ENCODE measurements around the gene SERTAD4. TPM values are rescaled to one million over a fixed set of nuclear protein-coding genes. Genes with fewer than 3 reads are reported as not detected.
A peak's percentile ranks its signal among the peaks of the same experiment; 100 is the strongest.

The SERTAD4 gene
- total RNA-seq, 4 donors from 2014 or later = 0.60 to 6.7 (median 2.0) TPM

DNA sequence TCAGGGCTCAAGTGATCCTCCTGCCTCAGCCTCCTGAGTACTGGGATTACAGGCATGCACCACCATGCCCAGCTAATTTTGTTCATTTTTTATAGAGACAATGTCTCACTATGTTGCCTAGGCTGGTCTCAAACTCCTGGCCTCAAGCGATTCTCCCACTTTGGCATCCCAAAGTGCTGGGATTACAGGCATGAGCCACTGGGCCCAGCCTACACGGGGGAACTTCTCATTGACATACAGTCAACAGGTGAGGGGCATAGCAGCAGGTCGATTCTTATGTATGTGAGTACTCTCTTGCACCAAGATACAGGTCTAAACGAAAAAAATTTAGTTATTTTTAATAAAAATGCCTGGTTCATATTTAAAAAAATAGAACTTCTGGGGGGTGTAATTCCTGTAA lies 56.7 kb downstream of the SERTAD4 start:
- Histone ChIP-seq H3K27ac (no peak overlapping the region), H3K27me3 (peaks cover 28% of the 10 kb centered on the region), H3K36me3 (no peaks in the 10 kb centered on the region), H3K9me3 (no peaks in the 10 kb centered on the region), H3K4me3 (no peak overlapping the region), H3K4me1 (peaks cover 12 to 24% (median 14%) of the 10 kb centered on the region in 4 donors)
- intact Hi-C loops (cut with DNase I; ENCODE audit: low total_unique reads) (no loop called here), in situ Hi-C loops (cut with MboI; ENCODE audit: low pct_ligation_motif_present in 1 of 4, low pct_unique_long_range_greater_than_20kb in 1 of 4, low sequenced_read_pairs in 3 of 4) (no loop called here)
- TF ChIP-seq EP300 (IDR thresholded peaks at IDR 0.05; ENCODE audit: low read depth) (no peak), POLR2AphosphoS5 (IDR thresholded peaks at IDR 0.05) (no peak), POLR2A (IDR thresholded peaks at IDR 0.05) (no peak)
- TF ChIP-seq, protein P1, sequence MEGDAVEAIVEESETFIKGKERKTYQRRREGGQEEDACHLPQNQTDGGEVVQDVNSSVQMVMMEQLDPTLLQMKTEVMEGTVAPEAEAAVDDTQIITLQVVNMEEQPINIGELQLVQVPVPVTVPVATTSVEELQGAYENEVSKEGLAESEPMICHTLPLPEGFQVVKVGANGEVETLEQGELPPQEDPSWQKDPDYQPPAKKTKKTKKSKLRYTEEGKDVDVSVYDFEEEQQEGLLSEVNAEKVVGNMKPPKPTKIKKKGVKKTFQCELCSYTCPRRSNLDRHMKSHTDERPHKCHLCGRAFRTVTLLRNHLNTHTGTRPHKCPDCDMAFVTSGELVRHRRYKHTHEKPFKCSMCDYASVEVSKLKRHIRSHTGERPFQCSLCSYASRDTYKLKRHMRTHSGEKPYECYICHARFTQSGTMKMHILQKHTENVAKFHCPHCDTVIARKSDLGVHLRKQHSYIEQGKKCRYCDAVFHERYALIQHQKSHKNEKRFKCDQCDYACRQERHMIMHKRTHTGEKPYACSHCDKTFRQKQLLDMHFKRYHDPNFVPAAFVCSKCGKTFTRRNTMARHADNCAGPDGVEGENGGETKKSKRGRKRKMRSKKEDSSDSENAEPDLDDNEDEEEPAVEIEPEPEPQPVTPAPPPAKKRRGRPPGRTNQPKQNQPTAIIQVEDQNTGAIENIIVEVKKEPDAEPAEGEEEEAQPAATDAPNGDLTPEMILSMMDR (IDR thresholded peaks at IDR 0.05) = no peak
- 70 to 83% methylated on average over 2 to 4 of the region's 4 CpGs for WGBS, 2 donors (ENCODE audit: low coverage in 1 of 2)
- no peak for DNase-seq

DNA sequence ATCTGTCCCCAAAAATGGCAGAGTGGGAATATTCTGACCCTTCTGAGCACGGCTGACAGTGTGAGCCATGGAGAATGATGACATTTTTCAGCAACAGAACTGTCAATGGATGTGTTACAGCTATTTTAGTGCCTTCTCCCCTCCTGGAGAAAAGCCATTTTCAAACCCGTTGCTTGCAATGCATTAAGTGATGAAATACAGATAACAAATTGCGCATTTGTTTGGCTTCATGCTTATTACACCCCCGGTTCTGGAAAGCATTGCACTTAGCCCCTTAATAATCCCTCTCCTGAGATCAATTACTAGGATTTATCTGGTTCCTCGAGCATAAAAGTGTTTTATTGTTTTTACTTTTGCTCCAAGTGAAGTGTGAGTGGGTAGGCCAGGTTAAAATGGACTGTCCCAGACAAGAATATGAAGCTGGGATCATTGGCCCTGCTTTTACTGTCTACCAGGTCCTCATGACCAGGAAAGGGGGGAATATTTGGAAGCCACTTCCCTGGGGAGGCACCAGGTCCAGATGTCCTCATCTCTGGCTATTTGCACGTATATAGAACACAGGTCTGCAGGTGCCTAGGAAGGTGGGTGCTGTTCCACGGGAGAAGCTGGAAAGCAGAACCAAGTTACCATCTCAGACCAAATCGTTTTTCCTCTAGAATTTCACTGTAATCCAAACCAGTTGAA lies 58.6 kb downstream of the SERTAD4 start:
- intact Hi-C loops (cut with DNase I; ENCODE audit: low total_unique reads) (loop anchor here (5.0 kb wide), 1 partner anchor 54 kb away; no protein-coding TSS in a partner anchor), in situ Hi-C loops (cut with MboI; ENCODE audit: low pct_ligation_motif_present in 1 of 4, low pct_unique_long_range_greater_than_20kb in 1 of 4, low sequenced_read_pairs in 3 of 4) (no loop called here)
- no peaks in the 10 kb centered on the region for H3K36me3 ChIP-seq
- peak overlapping the region in 2 of 4 donors; percentile 76 to 87 for H3K27ac ChIP-seq
- peaks cover 28% of the 10 kb centered on the region for H3K27me3 ChIP-seq
- H3K9me3 ChIP-seq = no peaks in the 10 kb centered on the region
- no peak overlapping the region for H3K4me3 ChIP-seq
- TF ChIP-seq, protein P1 (IDR thresholded peaks at IDR 0.05) = no peak
- no peak for TF ChIP-seq POLR2AphosphoS5 (IDR thresholded peaks at IDR 0.05)
- no peak for TF ChIP-seq EP300 (IDR thresholded peaks at IDR 0.05; ENCODE audit: low read depth)
- no peak for TF ChIP-seq POLR2A (IDR thresholded peaks at IDR 0.05)
- H3K4me1 ChIP-seq = peaks cover 16 to 41% (median 22%) of the 10 kb centered on the region in 4 donors
- DNase-seq = no peak
- 60 to 75% methylated on average over 5 to 8 of the region's 8 CpGs for WGBS, 2 donors (ENCODE audit: low coverage in 1 of 2)

DNA sequence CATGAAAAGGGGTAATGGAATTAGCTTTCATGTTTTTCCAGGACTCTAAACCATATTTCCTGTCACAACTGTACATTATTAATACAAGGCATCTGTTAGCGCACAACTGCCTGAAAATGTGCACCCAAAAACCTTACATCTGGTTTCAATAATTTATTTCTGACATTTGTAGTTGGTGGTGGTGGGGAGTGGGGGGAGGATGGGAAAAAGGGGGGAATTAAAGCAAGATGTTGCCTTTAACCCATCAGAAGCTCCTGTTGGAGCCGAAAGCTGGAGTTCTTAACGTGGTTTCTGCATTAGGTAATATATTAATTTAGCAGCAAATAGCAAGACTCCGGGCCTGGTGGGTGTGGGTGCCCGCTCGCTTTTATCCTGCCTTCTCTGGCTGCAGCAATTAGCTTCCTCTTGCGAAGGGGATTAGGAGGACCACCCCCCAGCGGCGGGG lies 59.2 kb downstream of the SERTAD4 start:
- H3K4me3 ChIP-seq = peak overlapping the region in 3 of 4 donors; percentile 36 to 56 (median 39)
- H3K4me1 ChIP-seq = peaks cover 16 to 41% (median 22%) of the 10 kb centered on the region in 4 donors
- in situ Hi-C loops (cut with MboI; ENCODE audit: low pct_ligation_motif_present in 1 of 4, low pct_unique_long_range_greater_than_20kb in 1 of 4, low sequenced_read_pairs in 3 of 4) = no loop called here
- H3K9me3 ChIP-seq = no peaks in the 10 kb centered on the region
- H3K27ac ChIP-seq = peak overlapping the region; percentile 58 to 87 (median 72)
- WGBS, 2 donors (ENCODE audit: low coverage in 1 of 2) = 17 to 34% methylated on average over 4 to 9 of the region's 9 CpGs
- H3K27me3 ChIP-seq = peaks cover 28% of the 10 kb centered on the region
- TF ChIP-seq, protein P1 (IDR thresholded peaks at IDR 0.05) = no peak
- TF ChIP-seq EP300 (IDR thresholded peaks at IDR 0.05; ENCODE audit: low read depth) (no peak), POLR2AphosphoS5 (IDR thresholded peaks at IDR 0.05) (no peak), POLR2A (IDR thresholded peaks at IDR 0.05) (no peak)
- intact Hi-C loops (cut with DNase I; ENCODE audit: low total_unique reads) = loop anchor here (1.0 to 5.0 kb wide), 2 partner anchors 32 to 55 kb away; no protein-coding TSS in a partner anchor
- H3K36me3 ChIP-seq = no peaks in the 10 kb centered on the region
- DNase-seq = no peak

DNA sequence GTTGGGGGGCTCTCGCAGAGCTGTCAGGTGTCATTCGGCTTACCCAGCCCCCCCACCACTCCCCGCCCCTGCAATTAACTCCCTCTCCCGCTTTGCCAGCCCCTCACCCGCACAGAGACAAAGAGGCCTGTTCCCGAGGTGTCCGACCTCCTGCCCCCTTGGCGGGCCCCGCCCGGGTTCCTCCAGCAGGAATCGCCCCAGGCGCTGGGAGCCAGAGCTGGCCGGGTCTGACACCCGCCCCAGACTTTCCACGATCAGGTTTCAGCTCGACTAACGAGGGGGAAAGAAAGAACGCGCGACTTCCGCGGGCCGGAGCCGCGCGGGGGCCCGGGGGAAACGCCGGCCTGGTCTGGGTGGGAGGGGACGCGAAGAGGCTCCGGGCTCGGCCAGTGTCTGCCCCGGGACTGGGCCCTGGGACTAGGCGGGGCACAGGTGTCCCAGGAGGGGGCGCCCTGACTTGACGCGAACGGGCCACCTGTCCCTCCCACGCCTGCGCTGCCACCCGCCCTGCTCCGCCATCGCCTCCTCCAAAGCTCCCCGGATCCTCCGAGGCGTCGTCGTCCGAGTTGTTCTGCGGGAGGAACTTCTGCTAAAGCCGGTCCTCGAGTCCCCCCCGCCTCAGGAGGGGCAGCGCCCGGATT lies 59.8 kb downstream of the SERTAD4 start:
- DNase-seq = peak; percentile 79
- Histone ChIP-seq H3K9me3 (no peaks in the 10 kb centered on the region), H3K4me1 (peaks cover 16 to 41% (median 22%) of the 10 kb centered on the region in 4 donors), H3K27me3 (peaks cover 28% of the 10 kb centered on the region), H3K36me3 (no peaks in the 10 kb centered on the region), H3K27ac (peak overlapping the region; percentile 58 to 87 (median 72)), H3K4me3 (peak overlapping the region; percentile 30 to 56 (median 38))
- intact Hi-C loops (cut with DNase I; ENCODE audit: low total_unique reads) (loop anchor here (1.0 to 5.0 kb wide), 2 partner anchors 32 to 55 kb away; no protein-coding TSS in a partner anchor), in situ Hi-C loops (cut with MboI; ENCODE audit: low pct_ligation_motif_present in 1 of 4, low pct_unique_long_range_greater_than_20kb in 1 of 4, low sequenced_read_pairs in 3 of 4) (no loop called here)
- 2% methylated on average over 50 of the region's 56 CpGs; no CpG with 5 or more reads in 1 of the 2 donors for WGBS, 2 donors (ENCODE audit: low coverage in 1 of 2)
- TF ChIP-seq POLR2AphosphoS5 (IDR thresholded peaks at IDR 0.05) (peak in 1 of 3 donors; percentile 14), EP300 (IDR thresholded peaks at IDR 0.05; ENCODE audit: low read depth) (no peak), POLR2A (IDR thresholded peaks at IDR 0.05) (no peak)
- TF ChIP-seq, protein P1 (IDR thresholded peaks at IDR 0.05) = peak in 3 of 5 experiments; percentile 29 to 35 (median 30)
